Smooth muscle cell of the pulmonary artery (primary cell): ENCODE measurements around the gene INO80D. TPM values are rescaled to one million over a fixed set of nuclear protein-coding genes. Genes with fewer than 3 reads are reported as not detected.

Experiments used
- total RNA-seq: library from RNA; depleted of rRNA; stranded (reverse); fragments of >200 nt; gene quantifications from 2 replicates; pipeline ENCODE4 v1.2.3, GENCODE V29; 2014

Gene INO80D, protein sequence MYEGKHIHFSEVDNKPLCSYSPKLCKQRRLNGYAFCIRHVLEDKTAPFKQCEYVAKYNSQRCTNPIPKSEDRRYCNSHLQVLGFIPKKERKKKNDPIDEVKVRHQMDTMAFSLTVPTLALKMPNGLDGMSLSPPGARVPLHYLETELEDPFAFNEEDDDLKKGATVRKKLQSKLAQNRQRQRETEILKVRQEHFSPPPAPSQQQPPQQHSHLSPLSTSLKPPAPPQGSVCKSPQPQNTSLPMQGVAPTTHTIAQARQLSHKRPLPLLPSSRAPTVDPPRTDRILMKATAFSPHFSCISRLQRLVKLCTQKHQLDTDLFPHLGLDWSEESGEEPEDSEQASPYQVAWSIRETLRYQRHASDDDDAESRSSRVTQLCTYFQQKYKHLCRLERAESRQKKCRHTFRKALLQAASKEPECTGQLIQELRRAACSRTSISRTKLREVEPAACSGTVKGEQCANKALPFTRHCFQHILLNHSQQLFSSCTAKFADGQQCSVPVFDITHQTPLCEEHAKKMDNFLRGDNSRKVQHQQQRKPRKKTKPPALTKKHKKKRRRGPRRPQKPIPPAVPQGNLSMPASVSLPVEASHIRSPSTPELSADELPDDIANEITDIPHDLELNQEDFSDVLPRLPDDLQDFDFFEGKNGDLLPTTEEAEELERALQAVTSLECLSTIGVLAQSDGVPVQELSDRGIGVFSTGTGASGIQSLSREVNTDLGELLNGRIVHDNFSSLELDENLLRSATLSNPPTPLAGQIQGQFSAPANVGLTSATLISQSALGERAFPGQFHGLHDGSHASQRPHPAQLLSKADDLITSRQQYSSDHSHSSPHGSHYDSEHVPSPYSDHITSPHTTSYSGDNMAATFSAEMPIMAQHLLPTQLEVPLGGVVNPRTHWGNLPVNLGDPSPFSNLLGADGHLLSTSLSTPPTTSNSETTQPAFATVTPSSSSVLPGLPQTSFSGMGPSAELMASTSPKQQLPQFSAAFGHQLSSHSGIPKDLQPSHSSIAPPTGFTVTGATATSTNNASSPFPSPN
- total RNA-seq: 9.0 and 9.6 TPM in 2 replicates

GRCh38 chr2:206085742-206086445, at the start of gene INO80D:
TSS of gene INO80D (minus strand) at chr2:206086174. CDS start at chr2:206063016, 23,158 bp downstream.

Other genes starting within 250 kb of the INO80D start
- 118 and 126 TPM in 2 replicates for gene NDUFS1, start 73.3 kb upstream of the INO80D start, total RNA-seq
- gene EEF1B2, start 73.7 kb upstream of the INO80D start, total RNA-seq: 242 and 297 TPM in 2 replicates
- 16.7 and 17.0 TPM in 2 replicates for gene ZDBF2, start 188.5 kb upstream of the INO80D start, total RNA-seq